Calu3 (cell line): ENCODE results near the gene SLPI. TPM values are rescaled to one million over a fixed set of nuclear protein-coding genes. Genes with fewer than 3 reads are reported as not detected.

ENCODE experiments used
- BruUV-seq: library from RNA; stranded (reverse); fragments of 400-500 nt; replicated peaks from 2 replicates; lab custom pipeline; 2021; lab: Mats Ljungman, UMichigan
- CTCF ChIA-PET: fragments of 300-600 bp; sonication (Branson Sonifier 250); formaldehyde crosslinking; loops from one replicate; lab custom pipeline; 2022; ENCODE audit warnings: antibody characterized with exemption; lab: Charles Lee
- DNase-seq: peaks from one replicate; pipeline ENCODE4 v3.0.0; 2022
- H3K27ac Mint-ChIP-seq: one replicate; pipeline ENCODE4 v1.8.0; 2022; ENCODE audit warnings: mixed read lengths; ENCODE audit not compliant: unreplicated experiment
- H3K27me3 Mint-ChIP-seq: one replicate; pipeline ENCODE4 v1.8.0; 2022; ENCODE audit warnings: mixed read lengths; ENCODE audit not compliant: unreplicated experiment
- H3K36me3 Mint-ChIP-seq: one replicate; pipeline ENCODE4 v1.8.0; 2022; ENCODE audit warnings: mild to moderate bottlenecking, moderate library complexity, mixed read lengths; ENCODE audit not compliant: insufficient read depth, unreplicated experiment
- H3K4me1 Mint-ChIP-seq: one replicate; pipeline ENCODE4 v1.8.0; 2022; ENCODE audit warnings: mild to moderate bottlenecking, low read depth, mixed read lengths; ENCODE audit not compliant: unreplicated experiment
- H3K4me3 Mint-ChIP-seq: one replicate; pipeline ENCODE4 v1.8.0; 2022; ENCODE audit warnings: mild to moderate bottlenecking, low read depth, moderate library complexity, mixed read lengths; ENCODE audit not compliant: unreplicated experiment
- H3K9me3 Mint-ChIP-seq: one replicate; pipeline ENCODE4 v1.8.0; 2022; ENCODE audit warnings: low read depth, mixed read lengths; ENCODE audit not compliant: unreplicated experiment
- intact Hi-C: fragments of 100-400 bp; cut with micrococcal nuclease; formaldehyde crosslinking; loops from one replicate; pipeline ENCODE4 v1.10.0; 2022; ENCODE audit not compliant: unreplicated experiment
- total RNA-seq: library from RNA; stranded (reverse); gene quantifications from 2 replicates; pipeline ENCODE4 v1.2.3, GENCODE V29; 2022
- TF ChIP-seq, protein P1 (sequence below): fragments of 200-600 bp; IDR thresholded peaks from one replicate; pipeline ENCODE4 v1.8.0; 2022; ENCODE audit warnings: antibody characterized with exemption; ENCODE audit not compliant: unreplicated experiment

The SLPI gene
- total RNA-seq, 1 experiment from 2014 or later = 270 TPM

- BruUV-seq = no TSS peak
- TF ChIP-seq, protein P1, sequence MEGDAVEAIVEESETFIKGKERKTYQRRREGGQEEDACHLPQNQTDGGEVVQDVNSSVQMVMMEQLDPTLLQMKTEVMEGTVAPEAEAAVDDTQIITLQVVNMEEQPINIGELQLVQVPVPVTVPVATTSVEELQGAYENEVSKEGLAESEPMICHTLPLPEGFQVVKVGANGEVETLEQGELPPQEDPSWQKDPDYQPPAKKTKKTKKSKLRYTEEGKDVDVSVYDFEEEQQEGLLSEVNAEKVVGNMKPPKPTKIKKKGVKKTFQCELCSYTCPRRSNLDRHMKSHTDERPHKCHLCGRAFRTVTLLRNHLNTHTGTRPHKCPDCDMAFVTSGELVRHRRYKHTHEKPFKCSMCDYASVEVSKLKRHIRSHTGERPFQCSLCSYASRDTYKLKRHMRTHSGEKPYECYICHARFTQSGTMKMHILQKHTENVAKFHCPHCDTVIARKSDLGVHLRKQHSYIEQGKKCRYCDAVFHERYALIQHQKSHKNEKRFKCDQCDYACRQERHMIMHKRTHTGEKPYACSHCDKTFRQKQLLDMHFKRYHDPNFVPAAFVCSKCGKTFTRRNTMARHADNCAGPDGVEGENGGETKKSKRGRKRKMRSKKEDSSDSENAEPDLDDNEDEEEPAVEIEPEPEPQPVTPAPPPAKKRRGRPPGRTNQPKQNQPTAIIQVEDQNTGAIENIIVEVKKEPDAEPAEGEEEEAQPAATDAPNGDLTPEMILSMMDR = no peak
Measured at GRCh38 chr20:45211569-45212474, 42.5 kb downstream of the SLPI start.

GRCh38 chr20:45209924-45210323, 44.4 kb downstream of the SLPI start:
- TF ChIP-seq, protein P1 = no peak
- Mint-ChIP-seq H3K27me3 (peaks cover 90% of the 10 kb centered on the region), H3K27ac (no peak overlapping the region), H3K9me3 (peaks cover 2% of the 10 kb centered on the region), H3K4me1 (no peaks in the 10 kb centered on the region), H3K36me3 (no peaks in the 10 kb centered on the region), H3K4me3 (no peak overlapping the region)
- intact Hi-C loops = no loop called here
- BruUV-seq = no TSS peak
- CTCF ChIA-PET = no interaction called here
- no peak for DNase-seq

More at GRCh38 chr20:45211569-45212474, 42.5 kb downstream of the SLPI start:
- Mint-ChIP-seq H3K27me3 (peaks cover 71% of the 10 kb centered on the region), H3K4me1 (no peaks in the 10 kb centered on the region), H3K27ac (no peak overlapping the region), H3K9me3 (peaks cover 2% of the 10 kb centered on the region), H3K4me3 (no peak overlapping the region), H3K36me3 (no peaks in the 10 kb centered on the region)
- no peak for DNase-seq
- CTCF ChIA-PET = no interaction called here
- intact Hi-C loops = no loop called here

GRCh38 chr20:45206725-45207124, 47.6 kb downstream of the SLPI start, which contains the start of gene SEMG1:
SEMG1 (plus strand) TSS chr20:45207033; CDS start chr20:45207054, 21 bp downstream.
- CTCF ChIA-PET = interaction anchor here (0.9 kb wide), 1 partner anchor 100 kb away, joined by 4 read pairs; no protein-coding TSS in a partner anchor

More at GRCh38 chr20:45206725-45207124, 47.6 kb downstream of the SLPI start, which contains the start of gene SEMG1:
- no TSS peak for BruUV-seq
- Mint-ChIP-seq H3K4me1 (no peaks in the 10 kb centered on the region), H3K27ac (no peak within 1 kb of the TSS), H3K4me3 (no peak within 1 kb of the TSS), H3K9me3 (peaks cover 2% of the 10 kb centered on the region), H3K27me3 (peaks cover 95% of the 10 kb centered on the region), H3K36me3 (no peaks in the 10 kb centered on the region)
- intact Hi-C loops = no loop called here
- DNase-seq = no peak
- TF ChIP-seq, protein P1 = no peak

Other genes with a start within 250 kb of the SLPI start
- 10.4 and 10.7 TPM in 2 replicates for gene KCNS1, start 153.4 kb downstream of the SLPI start, total RNA-seq
- gene WFDC5, start 139.4 kb downstream of the SLPI start, total RNA-seq = not detected in 2 replicates
- not detected in 2 replicates for gene WFDC12, start 130.1 kb downstream of the SLPI start, total RNA-seq
- gene PI3, start 79.7 kb downstream of the SLPI start, total RNA-seq = 52.0 and 52.1 TPM in 2 replicates
- 0.21 TPM in 1 of 2 replicates, not detected in the other for gene SEMG1, start 47.5 kb downstream of the SLPI start, total RNA-seq
- gene SEMG2, start 33.2 kb downstream of the SLPI start, total RNA-seq = not detected in 2 replicates
- gene RBPJL, start 52.3 kb upstream of the SLPI start, total RNA-seq = not detected in 2 replicates
- gene MATN4, start 53.7 kb upstream of the SLPI start, total RNA-seq = 0.17 and 0.29 TPM in 2 replicates
- 238 and 256 TPM in 2 replicates for gene SDC4, start 93.9 kb upstream of the SLPI start, total RNA-seq
- gene SYS1, start 108.6 kb upstream of the SLPI start, total RNA-seq = 42.1 and 45.5 TPM in 2 replicates
- 0.52 and 0.88 TPM in 2 replicates for gene TP53TG5, start 123.8 kb upstream of the SLPI start, total RNA-seq
- gene DBNDD2, start 153.7 kb upstream of the SLPI start, total RNA-seq = 105 and 113 TPM in 2 replicates
- 192 and 193 TPM in 2 replicates for gene PIGT, start 161.6 kb upstream of the SLPI start, total RNA-seq
- gene WFDC2, start 215.2 kb upstream of the SLPI start, total RNA-seq = 295 TPM in 2 replicates